A549 (cell line): ENCODE results near the gene PRKCE.

Experiments
- EP300 ChIP-seq, 2 experiments: fragments of >200 bp; sonication (Bioruptor Twin); formaldehyde crosslinking; IDR thresholded peaks; 2 replicates in 1 of 2; 3 replicates in 1 of 2; pipeline ENCODE4 v1.6.1; 2016 to 2017
- NPAS2 ChIP-seq: fragments of 250-450 bp; sonication (Bioruptor Pico); IDR thresholded peaks from 2 replicates; pipeline ENCODE4 v1.8.0; 2022; ENCODE audit warnings: mild to moderate bottlenecking, moderate library complexity, borderline replicate concordance
- RCOR1 ChIP-seq: fragments of 150-350 bp; IDR thresholded peaks from 2 replicates; pipeline ENCODE4 v1.6.1; 2014; ENCODE audit warnings: antibody characterized with exemption, low read length, low read depth
- ZFP36 ChIP-seq: fragments of 450-650 bp; IDR thresholded peaks from 2 replicates; pipeline ENCODE4 v1.6.1; 2014; ENCODE audit warnings: borderline replicate concordance; ENCODE audit not compliant: partially characterized antibody
- TF ChIP-seq, protein P1 (sequence below): fragments of >200 bp; sonication (Bioruptor Twin); formaldehyde crosslinking; IDR thresholded peaks from 3 replicates; pipeline ENCODE4 v1.5.1; 2016

DNA sequence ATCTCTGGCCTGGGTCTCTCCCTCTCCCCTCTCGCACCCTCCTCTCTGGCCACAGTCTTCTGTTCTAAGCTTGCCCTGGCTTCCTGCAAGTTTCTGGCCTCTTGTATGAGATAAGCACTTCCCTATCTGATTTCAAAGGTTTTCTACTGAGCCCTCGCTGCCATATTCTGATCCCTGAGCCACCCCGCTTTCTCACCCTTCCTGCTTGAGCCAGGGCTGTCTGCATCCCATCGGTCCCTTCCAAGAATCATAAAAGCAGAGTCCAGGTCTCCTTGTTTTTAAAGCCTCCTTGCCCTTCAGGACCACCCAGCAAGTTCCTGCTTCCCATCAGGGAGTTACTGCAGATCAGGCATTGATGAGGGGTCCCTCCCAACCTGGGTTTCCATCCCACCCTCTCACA lies 110.2 kb downstream of the PRKCE start:
- no peak for TF ChIP-seq NPAS2 (CRISPR knock-in tag)
- TF ChIP-seq EP300 (IDR thresholded peaks at IDR 0.05), result no peak
- TF ChIP-seq, protein P1, sequence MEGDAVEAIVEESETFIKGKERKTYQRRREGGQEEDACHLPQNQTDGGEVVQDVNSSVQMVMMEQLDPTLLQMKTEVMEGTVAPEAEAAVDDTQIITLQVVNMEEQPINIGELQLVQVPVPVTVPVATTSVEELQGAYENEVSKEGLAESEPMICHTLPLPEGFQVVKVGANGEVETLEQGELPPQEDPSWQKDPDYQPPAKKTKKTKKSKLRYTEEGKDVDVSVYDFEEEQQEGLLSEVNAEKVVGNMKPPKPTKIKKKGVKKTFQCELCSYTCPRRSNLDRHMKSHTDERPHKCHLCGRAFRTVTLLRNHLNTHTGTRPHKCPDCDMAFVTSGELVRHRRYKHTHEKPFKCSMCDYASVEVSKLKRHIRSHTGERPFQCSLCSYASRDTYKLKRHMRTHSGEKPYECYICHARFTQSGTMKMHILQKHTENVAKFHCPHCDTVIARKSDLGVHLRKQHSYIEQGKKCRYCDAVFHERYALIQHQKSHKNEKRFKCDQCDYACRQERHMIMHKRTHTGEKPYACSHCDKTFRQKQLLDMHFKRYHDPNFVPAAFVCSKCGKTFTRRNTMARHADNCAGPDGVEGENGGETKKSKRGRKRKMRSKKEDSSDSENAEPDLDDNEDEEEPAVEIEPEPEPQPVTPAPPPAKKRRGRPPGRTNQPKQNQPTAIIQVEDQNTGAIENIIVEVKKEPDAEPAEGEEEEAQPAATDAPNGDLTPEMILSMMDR, result no peak
- no peak for TF ChIP-seq ZFP36
- no peak for TF ChIP-seq RCOR1
